WI38 (cell line): ENCODE data around the gene RFX3.

Experiments
- H3K4me3 ChIP-seq: 2 replicates; pipeline ENCODE4 v1.5.1; 2011; ENCODE audit warnings: low read depth, mild to moderate bottlenecking, control low read depth, low read length
- CTCF ChIP-seq: IDR thresholded peaks from 2 replicates; pipeline ENCODE4 v1.5.1; 2012; ENCODE audit warnings: low read depth, mild to moderate bottlenecking, control low read depth, low read length

The RFX3 gene

GRCh38 chr9:3386753-3387152 is 139.0 kb downstream of the RFX3 start:
- TF ChIP-seq CTCF: no peak

GRCh38 chr9:3385871-3386270 is 139.9 kb downstream of the RFX3 start:
- TF ChIP-seq CTCF: no peak
- H3K4me3 ChIP-seq: no peak overlapping the region

More at GRCh38 chr9:3386753-3387152, 139.0 kb downstream of the RFX3 start:
- H3K4me3 ChIP-seq: no peak overlapping the region

GRCh38 chr9:3371842-3372241 is 154.0 kb downstream of the RFX3 start:
- no peak for TF ChIP-seq CTCF
- H3K4me3 ChIP-seq: no peak overlapping the region

GRCh38 chr9:3370715-3371114 is 155.1 kb downstream of the RFX3 start:
- no peak for TF ChIP-seq CTCF
- H3K4me3 ChIP-seq: no peak overlapping the region

- no peak for TF ChIP-seq CTCF
- no peak overlapping the region for H3K4me3 ChIP-seq
Observed at GRCh38 chr9:3367185-3367584, 158.6 kb downstream of the RFX3 start.

- H3K4me3 ChIP-seq: no peak overlapping the region
- no peak for TF ChIP-seq CTCF
Observed at GRCh38 chr9:3361689-3362392, 164.0 kb downstream of the RFX3 start.

GRCh38 chr9:3361116-3361515 is 164.7 kb downstream of the RFX3 start:
- no peak for TF ChIP-seq CTCF
- no peak overlapping the region for H3K4me3 ChIP-seq
